Head of caudate nucleus (tissue), 42 donors: ENCODE data around the gene IGFN1.

Experiments used
- DNase-seq, 42 donors: peaks; one replicate each; pipeline versions ENCODE4 v3.0.0 to v3.0.0-alpha.2; 2020 to 2021; ENCODE audit warnings: mixed read lengths in 7 of 42
- intact Hi-C: fragments of 100-400 bp; cut with DNase I; formaldehyde crosslinking; loops from one replicate; pipeline ENCODE4 v1.15.0; 2022

Gene IGFN1

GRCh38 chr1:201213106-201213770 is 22.6 kb downstream of the IGFN1 start:
- intact Hi-C loops = no loop called here
- peak in 8 of 42 donors; percentile 2 to 21 (median 8) for DNase-seq

- DNase-seq = peak in 10 of 42 donors; percentile 1 to 33 (median 6)
- intact Hi-C loops = no loop called here
Measured at GRCh38 chr1:201213926-201214325, 23.3 kb downstream of the IGFN1 start.

- DNase-seq = peak in 7 of 42 donors; percentile 4 to 19 (median 9)
- intact Hi-C loops = no loop called here
Measured at GRCh38 chr1:201214461-201214860, 23.8 kb downstream of the IGFN1 start.

DNA sequence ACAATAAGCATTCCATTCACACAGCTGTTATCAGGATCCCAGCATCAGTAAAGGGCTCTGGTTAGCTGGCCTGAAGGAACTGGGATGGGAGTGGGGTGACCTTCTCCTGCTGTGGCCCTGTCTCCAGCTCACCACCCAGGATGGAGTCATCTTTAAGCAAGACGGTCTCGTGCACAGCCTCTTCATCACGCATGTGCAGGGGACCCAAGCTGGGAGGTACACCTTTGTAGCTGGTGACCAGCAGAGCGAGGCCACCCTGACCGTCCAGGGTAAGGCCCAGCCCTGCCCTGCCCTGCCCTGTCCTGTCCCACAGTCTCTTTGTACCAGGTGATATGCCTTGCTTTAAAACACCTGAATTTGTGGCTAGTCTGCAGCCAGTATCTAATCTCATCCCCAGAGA is 24.3 kb downstream of the IGFN1 start:
- intact Hi-C loops = no loop called here
- DNase-seq = peak in 8 of 42 donors; percentile 1 to 31 (median 9)

- peak in 10 of 42 donors; percentile 0 to 30 (median 10) for DNase-seq
- intact Hi-C loops = no loop called here
Measured at GRCh38 chr1:201215531-201216357, 25.1 kb downstream of the IGFN1 start.

GRCh38 chr1:201216395-201217085 is 25.9 kb downstream of the IGFN1 start:
- intact Hi-C loops = no loop called here
- DNase-seq = peak in 12 of 42 donors; percentile 2 to 29 (median 6)

- intact Hi-C loops = no loop called here
- peak in 12 of 42 donors; percentile 2 to 34 (median 11) for DNase-seq
Measured at GRCh38 chr1:201217146-201217545, 26.5 kb downstream of the IGFN1 start.

- intact Hi-C loops = no loop called here
- DNase-seq = peak in 5 of 42 donors; percentile 1 to 25 (median 2)
Measured at GRCh38 chr1:201217851-201218250, 27.2 kb downstream of the IGFN1 start.

DNA sequence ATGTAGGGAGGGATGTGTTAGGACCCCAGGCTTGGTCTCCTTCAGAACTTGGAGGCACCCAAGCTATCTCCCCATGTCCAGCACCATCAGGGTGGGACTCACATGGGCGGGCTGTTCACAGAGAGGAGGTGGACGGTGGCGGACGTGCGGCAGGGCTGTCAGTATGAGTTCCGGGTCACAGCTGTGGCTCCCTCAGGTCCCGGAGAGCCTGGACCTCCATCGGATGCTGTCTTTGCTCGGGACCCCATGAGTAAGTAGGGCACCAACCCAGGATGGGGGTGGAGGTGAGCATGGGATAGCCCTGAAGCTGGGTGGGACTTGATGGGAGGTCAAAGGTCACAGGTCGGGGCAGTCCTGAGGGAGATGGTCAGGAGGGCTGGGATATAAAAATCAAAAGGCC is 27.8 kb downstream of the IGFN1 start:
- peak in 8 of 42 donors; percentile 1 to 35 (median 8) for DNase-seq
- intact Hi-C loops = no loop called here

- intact Hi-C loops = no loop called here
- DNase-seq = peak in 5 of 42 donors; percentile 2 to 28 (median 4)
Measured at GRCh38 chr1:201219481-201220387, 29.1 kb downstream of the IGFN1 start.

- peak in 1 of 42 donors; percentile 4 for DNase-seq
- intact Hi-C loops = no loop called here
Measured at GRCh38 chr1:201220388-201220715, 29.7 kb downstream of the IGFN1 start.

DNA sequence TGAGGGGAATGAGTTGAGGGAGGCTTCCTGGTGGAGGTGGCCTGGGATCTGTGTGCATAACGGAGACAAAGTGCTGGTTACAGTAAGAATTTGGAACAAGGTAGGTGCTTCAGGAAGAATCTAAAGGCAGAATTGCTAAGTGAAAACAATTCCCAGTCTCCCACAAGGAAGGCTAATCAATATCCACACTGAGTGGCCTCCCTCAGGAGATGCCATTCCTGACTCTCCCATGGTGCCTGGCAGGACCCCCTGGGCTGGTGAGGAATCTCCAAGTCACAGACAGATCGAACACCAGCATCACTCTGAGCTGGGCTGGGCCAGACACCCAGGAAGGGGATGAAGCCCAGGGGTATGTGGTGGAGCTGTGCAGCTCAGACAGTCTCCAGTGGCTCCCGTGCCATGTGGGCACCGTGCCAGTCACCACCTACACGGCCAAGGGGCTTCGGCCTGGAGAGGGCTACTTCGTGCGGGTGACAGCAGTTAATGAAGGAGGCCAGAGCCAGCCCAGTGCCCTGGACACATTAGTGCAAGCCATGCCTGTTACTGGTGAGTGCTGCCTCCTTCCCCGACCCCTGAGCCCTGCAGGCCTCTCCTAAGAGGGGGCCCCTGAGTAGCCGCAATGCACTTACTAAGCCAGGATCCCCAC is 30.7 kb downstream of the IGFN1 start:
- DNase-seq = peak in 6 of 42 donors; percentile 3 to 36 (median 30)

DNA sequence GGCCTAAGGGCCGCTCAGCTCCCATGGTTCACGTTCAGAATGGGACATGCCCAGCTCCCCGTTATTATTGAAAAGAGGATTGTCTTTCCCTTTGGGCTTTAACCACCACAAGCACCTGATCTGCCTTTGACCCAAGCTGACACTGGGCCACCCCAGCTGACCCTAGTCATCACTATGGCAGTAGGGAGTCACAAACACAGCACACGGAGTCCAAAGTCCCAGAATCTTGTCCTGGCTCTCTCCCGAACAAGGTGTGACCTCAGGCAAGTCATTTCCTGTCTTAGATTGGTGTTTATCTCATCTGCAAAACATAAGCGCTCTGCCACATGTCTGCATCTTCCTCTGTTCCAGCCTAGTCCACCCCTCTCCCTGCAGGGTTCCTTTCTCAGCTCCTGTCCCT is 31.5 kb downstream of the IGFN1 start:
- intact Hi-C loops = no loop called here
- DNase-seq = peak in 3 of 42 donors; percentile 1 to 26 (median 25)

More for the DNA sequence above, 30.7 kb downstream of the IGFN1 start:
- intact Hi-C loops = no loop called here

- peak in 3 of 42 donors; percentile 20 to 37 (median 33) for DNase-seq
Measured at GRCh38 chr1:201223852-201224665, 33.4 kb downstream of the IGFN1 start.

GRCh38 chr1:201224666-201225370 is 34.2 kb downstream of the IGFN1 start:
- peak in 4 of 42 donors; percentile 5 to 28 (median 16) for DNase-seq
- intact Hi-C loops = no loop called here

More at GRCh38 chr1:201223852-201224665, 33.4 kb downstream of the IGFN1 start:
- intact Hi-C loops = no loop called here

GRCh38 chr1:201226178-201226514 is 35.5 kb downstream of the IGFN1 start:
- DNase-seq = peak in 5 of 42 donors; percentile 6 to 52 (median 35)
- intact Hi-C loops = no loop called here
